Stimulated activated CD8-positive, alpha-beta memory T cell treated with anti-CD3 and anti-CD28 coated beads, Interleukin-12 subunit alpha, Interleukin-12 subunit beta, amount 100 ng/mL, for 1 hour (primary cell): ENCODE data around the gene APOM.

ENCODE experiments used
- DNase-seq: peaks from one replicate; pipeline ENCODE4 v3.0.0-alpha.2; 2020; ENCODE audit warnings: low read depth

Gene APOM

DNA sequence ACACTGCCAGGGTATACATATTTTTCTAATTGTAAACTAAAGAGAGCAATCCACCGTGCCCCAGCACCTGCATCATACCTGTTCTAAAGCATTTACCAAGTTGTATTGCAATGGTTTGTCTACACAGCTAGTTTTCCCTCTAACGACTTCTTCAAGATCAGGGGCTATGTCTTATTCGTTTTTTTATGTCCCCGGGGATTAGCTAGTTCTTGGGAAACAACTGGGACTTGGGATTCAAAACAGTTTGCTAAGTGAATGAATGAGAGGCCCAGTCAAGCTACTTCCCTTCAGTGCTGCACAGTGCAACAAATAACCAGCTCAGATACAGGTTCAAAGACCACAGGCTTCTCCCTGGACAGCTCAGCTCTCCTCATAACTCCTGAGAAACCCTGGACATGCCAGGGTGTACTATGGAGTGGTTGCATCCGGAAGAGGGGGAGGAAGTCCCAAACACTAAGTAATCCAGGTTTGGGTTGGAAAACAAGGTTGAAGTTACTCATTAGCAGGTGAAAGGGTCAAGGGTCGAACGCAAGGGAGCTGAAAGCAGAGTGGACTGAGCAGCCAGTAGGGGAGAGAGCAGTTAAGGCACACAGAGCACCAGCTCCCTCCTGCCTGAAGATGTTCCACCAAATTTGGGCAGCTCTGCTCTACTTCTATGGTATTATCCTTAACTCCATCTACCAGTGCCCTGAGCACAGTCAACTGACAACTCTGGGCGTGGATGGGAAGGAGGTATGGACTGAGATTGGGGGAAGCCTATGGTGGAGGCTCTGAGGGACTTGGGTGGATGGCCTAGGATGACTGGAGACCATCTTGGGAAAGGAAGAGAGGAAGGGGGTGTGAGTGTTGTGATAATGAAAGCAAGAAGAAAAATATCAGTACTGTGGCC lies at the start of gene APOM:
TSS of gene APOM (plus strand) at position 546 of the 889 bp plus-strand sequence. CDS start at position 619, 73 bp downstream.
- no peak for DNase-seq

DNA sequence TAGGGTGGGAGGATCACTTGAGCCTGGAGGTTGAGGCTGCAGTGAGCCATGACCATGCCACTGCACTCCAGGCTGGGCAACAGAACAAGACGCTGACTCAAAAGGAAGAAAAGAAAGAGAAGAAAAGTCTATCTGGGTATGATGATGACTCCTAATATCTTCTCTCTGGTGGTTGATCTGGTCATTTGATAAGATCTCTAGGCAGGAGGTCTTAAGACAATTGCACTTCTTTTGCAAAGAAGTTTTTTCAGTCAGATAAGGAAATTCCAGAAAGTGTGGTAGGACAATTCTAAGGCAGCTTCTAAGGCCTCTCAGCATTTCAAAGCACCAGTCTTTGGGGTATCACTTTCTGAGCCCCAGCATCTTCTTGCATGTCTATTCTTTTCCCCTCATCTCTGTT lies 48.4 kb upstream of the APOM start:
- no peak for DNase-seq

DNA sequence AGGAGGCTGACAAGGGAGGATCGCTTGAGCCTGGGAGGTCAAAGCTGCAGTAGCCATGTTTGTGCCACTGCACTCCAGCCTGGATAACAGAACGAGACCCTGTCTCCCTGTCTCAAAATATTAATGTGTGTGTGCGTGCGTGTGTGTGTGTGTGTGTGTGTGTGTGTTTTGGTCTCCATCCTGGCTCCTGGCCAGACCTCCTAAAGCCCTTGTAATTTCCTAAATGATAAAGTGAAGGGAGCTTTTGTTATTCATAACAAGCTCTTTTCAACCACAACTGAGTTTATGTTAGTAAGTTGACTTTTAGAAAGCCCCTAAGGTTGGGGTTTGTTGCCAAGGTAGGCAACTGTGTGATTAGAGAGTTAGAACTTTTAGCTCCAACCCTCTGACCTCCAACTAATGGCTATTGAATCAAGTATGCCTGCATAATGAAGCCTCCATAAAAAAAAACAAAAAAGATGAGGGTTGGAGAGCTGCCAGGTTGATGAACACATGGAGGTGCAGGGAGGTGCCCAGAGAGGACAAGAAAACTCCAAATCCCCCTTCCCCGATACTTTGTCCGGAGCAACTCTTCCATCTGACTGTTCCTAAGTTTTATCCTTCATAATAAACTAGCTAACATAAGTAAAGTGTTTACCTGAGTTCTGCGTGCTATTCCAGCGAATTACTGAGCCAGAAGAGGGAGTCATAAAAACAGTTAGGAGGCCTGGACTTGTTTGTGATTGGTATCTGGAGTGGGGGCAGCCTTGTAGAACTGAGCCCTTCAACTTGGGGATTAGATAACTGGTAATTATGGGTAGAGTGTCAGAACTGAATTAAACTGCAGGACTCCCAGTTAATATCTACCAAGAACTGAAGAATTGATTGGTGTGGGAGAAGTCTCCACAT lies 45.9 kb upstream of the APOM start:
- DNase-seq, result no peak

DNA sequence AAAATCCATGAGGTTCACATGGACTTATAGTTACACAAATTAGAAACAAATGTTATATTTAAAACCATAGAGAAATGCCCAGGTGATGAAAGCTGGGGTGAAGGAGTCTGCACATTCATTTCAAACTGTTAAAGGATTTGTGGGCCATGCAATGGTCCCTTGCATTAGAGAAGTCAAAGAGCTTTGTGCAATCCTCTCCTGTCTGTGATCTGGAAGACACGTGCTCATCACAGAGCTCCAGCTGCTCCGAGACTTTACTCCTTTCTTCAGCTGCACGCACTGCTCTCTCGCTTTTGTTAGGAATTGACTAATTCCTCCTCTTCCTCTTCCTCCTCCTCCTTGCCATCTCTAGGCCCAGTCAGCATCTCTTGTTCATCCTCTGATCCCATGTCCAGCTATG lies 44.7 kb upstream of the APOM start:
- no peak for DNase-seq

DNA sequence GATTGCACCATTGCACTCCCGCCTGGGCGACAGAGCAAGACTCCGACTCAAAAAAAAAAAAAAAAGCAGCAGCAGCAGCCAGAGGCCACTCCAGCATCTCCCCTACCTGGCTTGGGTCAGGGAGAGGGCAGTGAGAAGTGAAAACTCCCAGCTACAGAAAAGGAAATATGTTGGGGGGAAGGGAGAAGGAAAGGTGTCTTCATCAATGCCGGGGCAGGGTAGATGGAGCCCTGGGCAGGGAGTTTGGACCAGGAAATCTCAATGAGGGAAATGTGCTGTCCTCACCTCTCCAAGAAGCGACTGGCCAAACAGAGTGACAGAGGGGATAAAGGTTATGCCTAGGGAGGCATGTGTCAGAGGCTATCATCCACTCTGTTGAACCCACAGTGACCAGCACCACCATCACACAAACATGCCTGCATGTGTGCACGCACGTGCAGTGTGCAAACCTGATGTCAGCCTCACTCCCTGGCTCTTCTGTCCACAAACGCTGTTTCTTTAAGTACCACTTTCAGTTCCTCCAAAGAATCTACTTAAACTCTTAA lies 41.5 kb upstream of the APOM start:
- no peak for DNase-seq

DNA sequence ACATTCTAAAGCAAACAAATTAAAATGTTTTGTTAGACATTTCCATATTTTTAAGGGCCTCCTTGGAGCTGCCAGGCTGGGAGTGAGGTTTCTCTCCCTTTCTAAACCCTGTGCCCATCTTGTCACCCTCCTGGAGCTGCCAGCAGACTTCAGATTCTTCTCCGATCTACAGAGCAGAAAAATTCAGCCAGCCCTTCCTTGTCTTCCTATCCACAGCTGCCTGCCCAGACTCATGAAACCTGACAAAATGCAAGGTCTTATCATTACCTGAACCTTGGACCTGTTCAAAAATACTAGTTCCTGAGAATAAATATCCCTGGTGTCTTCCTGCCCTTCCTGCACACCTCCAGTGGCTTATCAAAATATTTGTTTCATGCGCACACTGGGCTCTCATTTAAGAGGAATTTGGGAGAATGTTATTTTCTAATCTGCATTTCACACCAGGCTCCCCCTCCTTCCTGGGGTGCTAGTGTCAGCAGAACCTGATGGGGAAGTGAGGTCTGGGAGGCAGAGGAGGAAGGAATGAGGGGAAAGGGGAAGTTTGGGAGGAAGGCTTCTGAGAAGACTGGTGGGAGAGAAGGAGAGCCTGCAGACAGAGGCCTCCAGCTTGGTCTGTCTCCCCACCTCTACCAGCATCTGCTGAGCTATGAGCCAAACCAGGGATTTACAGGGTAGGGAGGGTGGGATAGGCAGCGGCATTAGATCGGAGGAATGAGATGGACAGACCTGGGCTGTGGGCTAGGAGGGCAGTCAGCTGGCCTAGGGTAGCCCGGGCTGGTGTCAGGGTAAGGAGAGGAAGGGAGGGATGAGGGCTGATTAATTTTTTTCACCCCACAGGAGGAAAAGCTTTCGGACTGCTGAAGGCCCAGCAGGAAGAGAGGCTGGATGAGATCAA lies 40.8 kb upstream of the APOM start, which contains the start of gene AIF1:
TSS of gene AIF1 (plus strand) at position 551 of the 895 bp plus-strand sequence. CDS start at position 647, 96 bp downstream.
- no peak for DNase-seq

DNA sequence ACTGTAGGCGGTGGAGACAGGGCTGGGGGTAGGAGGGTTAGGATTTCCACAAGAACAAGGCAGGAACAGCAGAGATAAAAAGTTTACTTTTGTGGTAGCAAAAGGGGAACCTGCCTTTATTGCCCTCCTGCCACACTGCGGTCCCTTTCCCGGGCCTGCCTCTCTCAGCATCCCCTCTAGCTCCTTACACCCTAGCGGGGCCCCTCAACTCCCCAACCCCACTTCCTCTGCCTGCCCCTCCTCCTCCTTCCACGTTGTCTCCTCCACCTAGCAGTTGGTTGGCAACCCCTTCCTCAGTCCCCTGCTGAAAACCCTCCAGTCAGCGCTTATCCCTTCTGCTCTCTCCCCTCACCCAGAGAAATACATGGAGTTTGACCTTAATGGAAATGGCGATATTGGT lies 39.9 kb upstream of the APOM start:
- no peak for DNase-seq

DNA sequence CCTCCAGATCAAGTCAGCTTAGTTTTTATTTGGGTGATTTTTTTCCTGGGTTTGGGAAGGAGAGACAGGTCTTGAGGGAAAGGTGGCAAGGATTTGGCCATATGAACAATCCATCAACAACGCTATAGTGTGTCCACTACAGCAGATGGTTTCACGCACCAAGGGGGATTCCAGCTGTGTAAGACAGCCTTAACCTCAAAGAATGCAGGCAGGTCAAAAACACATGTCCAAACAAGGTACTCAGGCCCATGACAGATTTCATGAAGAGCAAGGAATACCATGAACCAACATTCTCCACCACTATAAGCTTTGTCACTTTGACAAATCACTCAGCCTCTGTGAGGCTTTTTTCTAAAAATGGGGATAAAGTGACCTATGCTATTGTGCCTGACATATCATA lies 38.7 kb upstream of the APOM start:
- no peak for DNase-seq

DNA sequence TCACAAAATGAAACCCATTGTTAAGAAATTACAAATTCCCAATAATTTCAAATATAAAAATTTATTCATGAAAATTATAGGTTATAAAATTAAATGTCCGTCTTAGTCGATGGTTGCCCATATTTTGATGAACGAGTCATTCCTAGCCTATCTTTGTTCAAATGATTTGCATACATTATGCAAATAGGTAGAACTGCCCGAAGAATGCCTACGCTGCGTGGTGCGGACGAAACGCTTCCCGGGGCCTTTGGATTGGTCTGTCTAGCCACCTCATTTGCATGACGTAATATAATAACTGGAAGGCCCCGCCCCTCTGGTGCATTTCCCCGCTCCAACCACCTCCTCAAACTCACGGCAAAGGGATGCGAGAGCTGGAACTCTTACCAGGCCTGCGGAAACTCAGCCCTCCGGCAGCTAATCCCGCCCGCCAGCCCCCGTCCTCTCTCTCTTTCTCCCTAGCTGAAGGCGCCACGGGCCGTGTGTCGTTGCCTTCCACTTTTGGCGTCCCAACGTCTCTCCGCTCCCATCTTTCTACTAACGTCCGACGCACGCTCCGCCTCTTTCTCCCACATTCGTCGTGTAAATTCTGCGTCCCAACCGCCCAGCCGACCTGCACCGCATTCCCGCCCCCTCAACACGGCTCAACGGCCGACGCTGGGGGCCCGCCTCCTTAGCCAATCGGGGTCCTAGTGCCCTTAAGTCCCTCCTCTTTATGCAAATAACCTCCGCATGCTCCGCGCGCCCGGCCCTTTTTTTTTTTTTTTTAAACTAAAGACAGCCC lies 35.7 kb upstream of the APOM start:
- DNase-seq, result peak; percentile 92

DNA sequence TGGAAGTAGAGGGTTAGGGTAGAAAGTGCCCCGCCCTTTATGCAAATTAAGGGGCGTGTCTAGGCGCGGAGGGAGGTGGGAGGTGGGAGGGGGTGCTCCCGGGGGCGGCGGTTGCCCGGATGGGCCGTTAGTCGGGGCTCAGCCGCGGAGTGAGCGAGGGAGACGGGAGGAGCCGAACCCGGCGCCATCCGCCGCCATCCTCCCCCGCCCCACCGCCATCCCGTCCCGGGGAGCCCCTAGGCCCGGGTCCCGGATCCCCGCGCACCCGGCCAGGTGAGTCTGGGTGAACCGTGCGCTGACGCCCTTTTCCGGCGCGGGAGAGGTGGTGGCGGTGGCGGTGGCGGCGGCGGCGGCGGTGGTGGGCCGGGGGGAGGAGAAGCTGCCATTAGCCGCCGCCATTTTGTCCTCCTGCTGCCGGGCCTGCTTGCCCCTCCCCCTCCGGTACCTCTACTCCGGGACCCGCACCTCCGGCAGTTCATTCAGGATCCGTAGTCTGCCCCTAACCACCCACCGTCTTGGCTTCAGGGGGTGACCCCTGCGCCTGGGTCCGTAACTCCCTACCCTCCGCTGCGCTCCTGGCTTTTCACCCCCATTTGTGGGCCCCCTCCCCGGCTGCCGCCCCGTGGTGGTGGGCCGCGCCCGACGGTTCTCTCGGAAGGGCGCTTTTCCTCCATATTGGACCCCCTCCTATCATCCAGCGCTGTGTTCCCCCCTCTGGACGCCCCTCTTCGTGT lies 34.9 kb upstream of the APOM start, which contains the start of gene PRRC2A:
TSS of gene PRRC2A (plus strand) at position 130 of the 734 bp plus-strand sequence. CDS start 2,075 bp downstream, outside the sequence.
- peak; percentile 55 for DNase-seq

DNA sequence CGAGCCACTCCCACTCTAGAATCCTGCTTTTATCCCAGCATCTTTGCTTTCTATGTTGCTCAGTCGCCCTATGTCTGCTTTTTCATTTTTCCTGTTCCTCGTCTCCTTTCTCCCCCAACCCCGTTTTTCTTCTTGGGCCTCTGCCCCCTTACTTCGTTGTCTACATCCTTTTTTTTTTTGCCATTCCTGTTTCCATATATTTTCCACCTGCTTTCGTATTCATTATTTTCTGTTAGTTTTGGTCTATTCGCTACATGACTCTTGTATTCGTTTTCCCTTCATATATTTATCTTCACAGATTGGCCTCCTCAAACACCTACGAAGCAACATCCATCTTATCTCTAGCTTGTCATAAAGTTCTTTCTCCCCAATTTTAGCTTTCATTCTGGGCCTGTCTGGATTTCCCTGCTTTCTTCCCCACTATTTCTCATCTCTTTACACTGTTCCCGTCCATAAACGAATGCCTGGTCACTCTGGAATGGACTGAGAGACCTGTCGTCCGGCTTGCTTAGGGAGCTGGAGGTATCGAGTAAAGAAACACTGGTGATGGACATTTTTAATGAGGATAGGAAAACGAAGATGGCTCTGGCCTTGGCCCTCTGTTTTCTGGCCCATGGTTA lies 34.3 kb upstream of the APOM start:
- no peak for DNase-seq

DNA sequence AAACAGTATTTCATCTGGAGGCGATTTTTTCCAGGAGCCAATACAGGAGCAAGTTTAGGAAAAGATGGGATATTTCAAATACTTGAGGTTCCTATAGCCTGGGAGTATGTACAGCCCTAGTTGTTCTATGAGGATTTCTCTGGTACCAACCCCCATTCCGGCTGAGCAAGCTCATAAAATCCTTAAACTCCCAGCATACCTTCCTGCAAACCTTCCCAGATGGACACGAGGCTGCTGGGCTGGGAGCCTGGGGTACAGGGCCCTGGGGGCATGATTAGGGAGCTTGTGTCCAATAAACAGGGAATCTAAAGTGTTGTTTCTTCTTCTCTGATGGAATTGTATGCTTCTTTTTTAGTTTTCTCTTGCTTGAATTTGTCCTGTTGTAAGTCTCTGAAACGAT lies 33.7 kb upstream of the APOM start:
- no peak for DNase-seq

DNA sequence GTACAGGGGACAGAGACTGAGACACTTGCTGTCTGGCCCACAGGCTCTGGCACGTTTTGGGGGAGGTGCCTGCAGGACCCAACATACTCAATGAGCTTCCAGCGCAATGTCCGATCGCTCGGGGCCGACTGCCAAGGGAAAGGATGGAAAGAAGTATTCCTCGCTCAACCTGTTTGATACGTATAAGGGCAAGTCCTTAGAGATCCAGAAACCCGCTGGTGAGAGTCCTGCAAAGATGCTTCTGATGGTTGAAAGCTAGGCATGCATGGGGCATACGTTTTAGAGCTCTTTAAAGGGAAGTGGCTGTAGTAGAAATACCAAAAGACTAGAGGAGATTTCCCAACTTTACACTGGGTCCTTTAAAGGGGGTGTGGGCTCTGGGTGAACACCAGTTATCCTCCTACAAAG lies 33.0 kb upstream of the APOM start:
- no peak for DNase-seq

DNA sequence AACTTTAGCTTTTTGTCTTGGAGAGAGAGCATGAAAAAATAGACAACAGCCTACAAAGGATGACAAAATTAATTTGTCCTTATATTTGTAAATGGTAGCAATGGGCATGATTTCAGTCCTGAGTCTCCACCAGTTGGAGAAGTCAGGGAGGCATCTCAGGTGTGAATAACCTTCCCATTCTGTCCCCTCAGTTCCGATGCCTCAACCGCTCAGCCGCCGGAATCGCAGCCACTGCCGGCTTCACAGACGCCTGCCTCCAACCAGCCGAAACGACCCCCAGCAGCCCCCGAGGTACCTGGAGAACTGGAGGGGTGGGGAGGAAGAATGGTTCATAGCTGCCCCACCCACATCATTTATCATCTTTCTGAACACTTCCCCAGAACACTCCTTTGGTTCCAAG lies 31.6 kb upstream of the APOM start:
- DNase-seq, result no peak

DNA sequence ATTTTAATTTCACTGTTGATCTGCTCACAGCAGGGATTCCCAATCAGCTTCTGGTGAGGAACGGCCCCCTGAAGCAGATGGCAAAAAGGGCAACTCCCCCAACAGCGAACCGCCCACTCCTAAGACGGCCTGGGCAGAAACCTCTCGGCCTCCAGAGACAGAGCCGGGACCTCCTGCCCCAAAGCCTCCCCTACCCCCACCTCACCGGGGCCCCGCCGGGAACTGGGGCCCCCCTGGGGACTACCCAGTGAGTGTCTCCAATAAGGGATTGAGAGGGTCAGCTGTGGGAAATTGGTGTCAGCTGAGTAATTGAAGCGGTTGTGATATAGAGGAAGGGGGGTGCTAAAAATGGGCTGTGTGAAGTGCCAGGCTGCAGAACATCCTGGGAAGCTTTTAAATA lies 28.7 kb upstream of the APOM start:
- no peak for DNase-seq

DNA sequence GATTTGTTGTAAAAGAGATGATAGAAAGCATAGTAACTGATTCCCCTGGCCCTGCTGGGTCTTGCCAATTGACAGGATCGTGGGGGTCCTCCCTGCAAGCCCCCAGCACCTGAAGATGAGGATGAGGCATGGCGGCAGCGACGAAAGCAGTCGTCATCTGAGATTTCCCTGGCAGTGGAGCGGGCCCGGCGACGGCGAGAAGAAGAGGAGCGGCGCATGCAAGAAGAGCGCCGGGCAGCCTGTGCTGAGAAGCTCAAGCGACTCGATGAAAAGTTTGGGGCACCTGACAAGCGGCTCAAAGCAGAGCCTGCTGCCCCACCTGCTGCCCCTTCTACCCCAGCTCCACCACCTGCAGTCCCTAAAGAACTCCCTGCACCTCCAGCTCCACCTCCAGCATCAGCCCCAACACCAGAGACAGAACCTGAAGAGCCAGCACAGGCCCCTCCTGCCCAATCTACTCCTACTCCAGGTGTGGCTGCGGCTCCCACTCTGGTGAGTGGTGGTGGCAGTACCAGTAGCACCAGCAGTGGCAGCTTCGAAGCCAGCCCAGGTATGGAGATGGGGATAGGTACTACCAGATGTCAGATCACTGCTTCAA lies 27.9 kb upstream of the APOM start:
- DNase-seq, result no peak

DNA sequence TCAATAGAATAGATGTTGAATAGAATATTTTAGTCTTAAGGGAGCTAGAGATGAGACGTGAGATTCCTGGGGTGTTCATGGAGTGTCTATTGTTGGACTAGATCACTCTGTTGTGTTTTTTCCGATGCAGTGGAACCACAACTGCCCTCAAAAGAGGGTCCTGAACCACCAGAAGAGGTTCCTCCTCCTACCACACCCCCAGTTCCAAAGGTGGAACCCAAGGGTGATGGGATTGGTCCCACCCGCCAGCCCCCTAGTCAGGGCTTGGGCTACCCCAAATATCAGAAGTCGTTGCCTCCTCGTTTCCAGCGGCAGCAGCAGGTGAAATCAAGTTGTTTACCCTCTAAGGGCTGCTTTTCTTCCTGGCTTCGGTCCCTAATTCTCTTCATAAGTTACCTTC lies 26.7 kb upstream of the APOM start:
- DNase-seq, result no peak

DNA sequence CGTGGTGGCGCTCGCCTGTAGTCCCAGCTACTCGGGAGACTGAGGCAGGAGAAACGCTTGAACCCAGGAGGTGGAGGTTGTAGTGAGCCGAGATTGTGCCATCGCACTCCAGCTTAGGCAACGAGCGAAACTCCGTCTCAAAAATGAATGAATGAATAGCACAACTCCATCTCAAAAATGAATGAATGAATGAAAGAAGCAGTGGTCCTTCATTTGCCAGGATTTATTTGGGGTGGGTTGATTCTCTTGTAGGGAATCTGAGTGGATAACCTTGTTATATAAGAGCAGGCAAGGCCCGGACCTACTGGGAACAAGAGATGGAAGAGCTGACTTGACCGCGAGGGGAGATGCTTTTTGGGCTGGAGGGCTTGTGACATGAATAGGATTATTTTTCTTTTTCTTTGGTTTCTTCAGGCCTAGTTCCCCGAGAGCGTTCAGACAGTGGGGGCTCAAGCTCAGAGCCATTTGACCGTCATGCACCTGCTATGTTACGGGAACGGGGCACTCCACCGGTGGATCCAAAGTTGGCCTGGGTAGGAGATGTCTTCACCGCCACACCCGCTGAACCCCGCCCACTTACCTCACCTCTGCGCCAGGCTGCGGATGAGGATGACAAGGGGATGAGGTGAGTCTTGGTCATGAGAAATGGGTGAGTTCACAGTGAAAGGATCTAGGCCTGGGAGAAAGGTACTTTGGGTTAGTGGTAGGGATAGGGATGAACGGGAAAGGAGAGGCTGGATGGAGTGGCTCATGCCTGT lies 25.3 kb upstream of the APOM start:
- DNase-seq, result no peak
